ENCODE results near the gene PLXNA4.

PLXNA4 gene

DNA sequence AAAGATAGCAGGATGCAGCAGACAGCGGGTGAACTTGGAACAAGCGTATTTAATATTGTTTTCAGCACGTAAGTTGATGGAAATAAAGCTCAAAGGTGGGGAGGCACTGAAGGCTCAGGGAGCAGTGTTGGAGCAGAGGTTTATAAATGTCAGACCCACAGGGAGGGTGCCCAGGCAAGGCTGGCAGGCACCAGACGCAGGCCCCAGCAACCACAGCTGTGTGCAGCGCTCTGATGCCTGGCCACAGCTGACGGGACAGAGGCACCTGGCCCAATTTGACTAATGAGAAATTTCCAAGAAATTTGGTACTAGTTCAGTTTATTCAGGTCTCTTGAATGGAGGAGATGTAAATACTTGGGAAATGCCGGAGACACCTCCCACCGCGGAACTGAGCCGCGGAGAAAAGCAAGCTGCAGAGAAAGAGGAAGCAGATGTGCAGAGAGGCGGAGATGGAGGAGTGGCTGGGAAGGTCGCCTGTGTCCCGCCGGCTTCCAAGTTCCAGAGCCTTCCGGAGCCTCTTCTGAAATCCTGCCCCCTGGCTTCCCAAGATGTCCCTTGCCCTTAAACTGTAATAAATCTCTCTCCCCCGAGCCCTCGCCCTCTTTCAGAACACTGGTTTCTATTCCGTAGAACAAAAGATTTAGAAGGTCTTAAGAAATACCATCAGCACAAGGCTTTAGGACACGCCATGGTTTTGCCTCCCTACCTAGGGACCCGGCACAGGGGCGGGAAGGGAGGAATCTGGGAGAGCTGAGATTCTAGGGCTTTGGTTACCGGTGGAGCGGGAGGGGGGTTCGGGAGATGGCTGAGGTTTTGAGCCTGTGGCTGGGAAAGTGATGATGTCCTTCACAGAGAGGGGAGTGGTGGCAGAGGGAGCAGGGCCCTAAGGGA, 38.4 kb upstream of the PLXNA4 start:
- ChIA-PET POLR2A (ENCODE audit: low non-redundant PET) (no interaction called here), CTCF (no interaction called here)
- DNase-seq (ENCODE audit: low spot score), result no peak
- no peak overlapping the region for H3K27ac ChIP-seq
- TF ChIP-seq, protein P1, sequence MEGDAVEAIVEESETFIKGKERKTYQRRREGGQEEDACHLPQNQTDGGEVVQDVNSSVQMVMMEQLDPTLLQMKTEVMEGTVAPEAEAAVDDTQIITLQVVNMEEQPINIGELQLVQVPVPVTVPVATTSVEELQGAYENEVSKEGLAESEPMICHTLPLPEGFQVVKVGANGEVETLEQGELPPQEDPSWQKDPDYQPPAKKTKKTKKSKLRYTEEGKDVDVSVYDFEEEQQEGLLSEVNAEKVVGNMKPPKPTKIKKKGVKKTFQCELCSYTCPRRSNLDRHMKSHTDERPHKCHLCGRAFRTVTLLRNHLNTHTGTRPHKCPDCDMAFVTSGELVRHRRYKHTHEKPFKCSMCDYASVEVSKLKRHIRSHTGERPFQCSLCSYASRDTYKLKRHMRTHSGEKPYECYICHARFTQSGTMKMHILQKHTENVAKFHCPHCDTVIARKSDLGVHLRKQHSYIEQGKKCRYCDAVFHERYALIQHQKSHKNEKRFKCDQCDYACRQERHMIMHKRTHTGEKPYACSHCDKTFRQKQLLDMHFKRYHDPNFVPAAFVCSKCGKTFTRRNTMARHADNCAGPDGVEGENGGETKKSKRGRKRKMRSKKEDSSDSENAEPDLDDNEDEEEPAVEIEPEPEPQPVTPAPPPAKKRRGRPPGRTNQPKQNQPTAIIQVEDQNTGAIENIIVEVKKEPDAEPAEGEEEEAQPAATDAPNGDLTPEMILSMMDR (conservative IDR thresholded peaks at IDR 0.05; ENCODE audit: low read depth), result no peak

DNA sequence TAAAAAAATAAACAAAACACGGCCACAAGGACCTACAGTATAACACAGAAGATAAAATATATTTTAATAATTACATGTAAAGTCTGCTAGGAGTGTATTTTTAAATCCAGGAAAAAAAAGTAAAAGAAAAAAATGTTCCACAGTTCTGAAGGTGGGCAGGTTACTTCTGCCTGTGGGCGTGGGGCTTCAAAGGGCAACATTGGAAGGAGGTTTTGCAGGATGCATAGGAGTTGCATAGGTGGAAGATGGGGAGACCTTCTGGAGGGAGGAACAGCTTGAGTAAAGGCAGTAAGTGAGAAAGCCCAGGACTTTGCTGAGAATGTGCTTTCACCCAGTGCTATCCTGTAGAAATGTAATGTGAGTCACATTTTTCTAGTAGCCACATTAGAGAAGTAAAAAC, 37.5 kb upstream of the PLXNA4 start:
- CTCF ChIA-PET, result no interaction called here
- no peak for DNase-seq (ENCODE audit: low spot score)
- POLR2A ChIA-PET (ENCODE audit: low non-redundant PET), result no interaction called here
- H3K27ac ChIP-seq, result no peak overlapping the region
- TF ChIP-seq, protein P1 (conservative IDR thresholded peaks at IDR 0.05; ENCODE audit: low read depth), result no peak

DNA sequence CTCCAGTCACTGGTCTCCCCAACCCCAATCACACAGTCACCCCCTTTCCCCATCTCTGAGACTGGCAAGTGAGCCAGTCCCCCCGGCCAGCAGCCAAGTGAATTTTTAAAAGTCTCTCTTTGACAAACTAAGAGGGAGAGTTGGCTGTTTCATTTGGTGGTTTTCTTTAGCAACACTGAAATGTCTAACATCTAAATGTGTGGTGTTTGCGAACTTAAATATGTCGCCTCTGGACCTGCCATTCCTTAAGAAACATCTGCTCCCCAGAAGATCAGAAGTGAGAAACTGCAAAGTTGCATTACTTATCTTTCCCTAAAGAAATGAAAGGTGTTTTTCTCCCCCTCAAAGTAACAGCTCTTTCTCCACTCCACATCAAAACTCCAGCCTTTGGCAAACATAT, 34.7 kb upstream of the PLXNA4 start:
- CTCF ChIA-PET, result no interaction called here
- no peak overlapping the region for H3K27ac ChIP-seq
- DNase-seq (ENCODE audit: low spot score), result no peak
- POLR2A ChIA-PET (ENCODE audit: low non-redundant PET), result no interaction called here
- TF ChIP-seq, protein P1 (conservative IDR thresholded peaks at IDR 0.05; ENCODE audit: low read depth), result no peak

DNA sequence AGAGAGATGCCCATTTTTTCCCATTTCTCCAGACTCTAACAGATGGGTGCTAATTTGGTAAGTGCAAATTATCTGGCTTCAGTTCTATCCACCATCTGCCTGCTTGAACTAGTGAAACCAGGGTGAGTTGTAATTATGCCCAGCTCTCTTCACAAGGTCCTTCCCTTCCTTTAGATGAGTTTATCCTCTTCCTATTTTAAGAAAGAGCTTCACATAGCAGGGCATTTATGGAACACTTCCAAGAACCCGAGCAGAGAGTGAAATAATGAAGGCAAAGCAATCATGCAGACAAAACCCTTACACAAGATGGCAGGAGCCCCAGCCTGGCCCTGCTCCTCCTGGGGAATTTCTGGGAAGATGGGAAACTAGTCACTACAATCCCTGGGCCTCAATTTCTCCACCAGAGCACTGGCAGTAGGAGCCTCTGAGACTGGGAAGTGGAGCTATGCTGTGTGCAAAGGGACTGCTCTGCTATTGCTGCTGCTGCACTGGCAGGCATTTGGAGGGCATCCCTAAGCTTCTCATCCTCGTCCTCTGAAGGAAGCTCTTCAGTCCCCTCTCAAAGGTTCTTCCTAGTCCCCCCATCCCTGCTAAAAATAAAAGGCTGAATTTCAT, 33.7 kb upstream of the PLXNA4 start:
- TF ChIP-seq, protein P1 (conservative IDR thresholded peaks at IDR 0.05; ENCODE audit: low read depth), result no peak
- no peak for DNase-seq (ENCODE audit: low spot score)
- ChIA-PET POLR2A (ENCODE audit: low non-redundant PET) (no interaction called here), CTCF (no interaction called here)
- H3K27ac ChIP-seq, result no peak overlapping the region

DNA sequence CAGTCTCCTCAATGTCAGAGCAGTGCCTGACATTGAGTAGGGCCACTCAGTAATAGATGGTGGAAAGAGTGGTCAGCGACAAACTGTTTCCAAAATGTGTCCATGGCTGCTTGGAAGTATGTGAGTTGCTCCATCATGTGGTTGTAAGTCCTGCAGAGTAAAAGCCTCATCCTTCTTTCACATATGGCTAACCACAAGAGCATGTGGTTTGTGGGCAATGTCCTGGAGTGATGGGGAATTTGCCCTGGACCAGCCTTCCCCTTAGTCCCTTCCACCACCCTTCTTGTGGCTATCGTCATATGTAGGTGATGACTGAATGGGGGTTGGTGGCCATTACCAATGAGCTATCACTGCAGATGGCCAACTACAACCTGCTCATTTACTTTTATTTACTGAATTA, 33.0 kb upstream of the PLXNA4 start:
- POLR2A ChIA-PET (ENCODE audit: low non-redundant PET), result no interaction called here
- no peak overlapping the region for H3K27ac ChIP-seq
- DNase-seq (ENCODE audit: low spot score), result no peak
- TF ChIP-seq, protein P1 (conservative IDR thresholded peaks at IDR 0.05; ENCODE audit: low read depth), result no peak
- CTCF ChIA-PET, result no interaction called here

DNA sequence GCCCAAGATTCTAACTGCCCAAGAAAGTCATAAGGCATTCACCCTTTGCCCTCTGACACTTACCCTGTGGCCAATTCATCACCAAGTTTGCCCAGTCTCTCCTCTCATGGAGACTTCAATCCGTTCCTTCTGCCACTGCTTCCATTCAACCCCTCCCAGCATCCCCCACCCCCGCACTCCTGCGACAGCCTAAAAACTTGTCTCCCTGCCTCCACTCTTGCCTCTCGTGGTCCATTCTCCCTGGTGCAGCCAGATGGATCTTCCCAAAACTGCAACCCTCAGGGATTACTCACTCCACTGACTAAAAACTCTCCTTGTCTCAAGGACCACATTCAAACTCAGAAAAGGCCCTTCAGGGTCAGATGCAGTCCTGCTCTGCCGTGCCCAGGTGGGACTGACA, 32.3 kb upstream of the PLXNA4 start:
- no peak for DNase-seq (ENCODE audit: low spot score)
- TF ChIP-seq, protein P1 (conservative IDR thresholded peaks at IDR 0.05; ENCODE audit: low read depth), result no peak
- ChIA-PET POLR2A (ENCODE audit: low non-redundant PET) (no interaction called here), CTCF (no interaction called here)
- H3K27ac ChIP-seq, result no peak overlapping the region
